GM19099 (cell line): Measurements from ENCODE around the gene ESRRG.

Source experiments
- POLR2A ChIP-seq: IDR thresholded peaks from 3 replicates; pipeline ENCODE4 v1.6.1; 2011; ENCODE audit warnings: low read depth; ENCODE audit not compliant: insufficient read length; ENCODE audit errors: extremely low read depth

Gene ESRRG

DNA sequence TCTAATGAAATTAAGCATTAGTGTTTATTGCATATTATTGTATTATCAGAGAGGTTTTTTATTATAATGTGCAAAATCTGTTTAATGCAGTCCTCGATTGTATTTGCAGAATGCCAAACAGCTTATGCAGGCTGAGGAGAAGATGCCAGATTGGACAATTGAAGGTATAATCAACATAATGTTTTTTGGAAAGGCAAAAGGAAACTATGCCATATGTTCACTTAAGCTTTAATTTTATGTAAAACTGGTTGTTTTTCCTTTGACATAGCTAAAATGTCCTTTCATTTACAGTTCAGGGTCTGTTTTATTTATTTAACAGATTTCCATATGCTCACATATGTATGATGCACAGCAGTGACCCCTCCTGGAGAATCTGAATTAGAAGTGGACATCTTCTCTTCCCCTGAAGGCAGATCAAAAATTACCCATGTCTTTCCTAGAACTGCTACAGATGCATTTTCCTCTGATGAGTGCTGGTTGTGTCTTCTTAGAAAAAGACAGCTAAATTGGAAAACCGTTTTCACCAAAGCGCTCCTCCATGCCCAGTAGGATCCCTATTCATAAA, 156.5 kb downstream of the ESRRG start:
- TF ChIP-seq POLR2A: no peak

DNA sequence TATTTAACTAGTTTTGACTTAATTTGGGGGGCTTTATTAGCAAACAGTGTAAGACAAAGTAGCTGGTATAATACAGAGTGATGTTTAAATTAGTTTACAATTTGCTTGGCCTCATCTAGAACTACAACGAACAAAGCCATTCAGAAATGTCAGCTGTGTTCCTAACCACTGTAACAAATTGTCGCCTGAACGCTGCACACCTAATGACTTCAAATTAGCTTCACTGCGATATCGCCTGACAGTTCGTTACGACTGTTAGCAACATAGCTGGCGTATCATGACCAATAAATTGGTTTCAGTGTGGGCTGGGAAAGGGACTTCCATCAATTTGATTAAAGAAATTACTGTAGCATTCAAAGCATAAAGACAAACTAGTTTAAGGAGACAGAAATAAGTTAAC, 160.1 kb downstream of the ESRRG start:
- TF ChIP-seq POLR2A: no peak

DNA sequence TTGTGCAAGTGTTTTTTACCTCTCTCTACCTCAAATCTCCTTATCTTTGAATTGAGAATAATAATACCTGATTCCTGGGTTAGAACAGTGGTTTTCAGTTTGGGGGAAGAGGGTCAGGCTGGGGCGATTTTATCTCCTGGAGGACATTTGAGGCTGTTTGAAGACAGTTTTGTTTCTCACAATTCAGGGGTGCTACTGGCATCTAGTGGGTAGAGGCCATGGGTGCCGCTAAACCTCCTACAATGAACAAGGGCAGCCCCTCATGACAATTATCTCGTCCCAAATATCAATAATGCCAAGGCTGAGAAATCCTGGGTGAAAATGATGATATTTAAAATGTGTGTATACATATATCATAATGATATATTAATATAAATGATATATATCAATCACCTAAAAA, 160.8 kb downstream of the ESRRG start:
- TF ChIP-seq POLR2A: no peak

- no peak for TF ChIP-seq POLR2A
Observed at GRCh38 chr1:216560527-216560926, 162.7 kb downstream of the ESRRG start.

GRCh38 chr1:216559359-216559758, 163.9 kb downstream of the ESRRG start:
- no peak for TF ChIP-seq POLR2A

DNA sequence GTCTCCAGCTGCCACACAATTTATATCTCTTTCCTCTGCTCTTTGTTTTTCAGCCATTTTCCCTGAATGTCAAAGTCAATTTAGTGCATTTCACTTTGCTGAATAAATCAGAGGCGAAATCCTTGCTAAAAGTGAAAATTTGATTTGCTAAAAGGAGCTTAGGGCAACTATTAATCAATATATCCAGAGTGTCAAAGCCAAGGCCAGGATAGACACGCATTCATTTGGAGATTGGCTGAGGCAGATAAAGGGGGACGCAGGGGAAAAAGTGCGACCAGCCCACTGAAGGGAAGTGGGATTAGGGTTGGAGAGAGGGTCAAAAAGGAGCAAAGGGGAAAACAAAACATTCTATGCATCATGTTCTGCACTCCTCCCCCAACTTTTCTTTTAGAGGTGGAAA, 167.6 kb downstream of the ESRRG start:
- TF ChIP-seq POLR2A: no peak

DNA sequence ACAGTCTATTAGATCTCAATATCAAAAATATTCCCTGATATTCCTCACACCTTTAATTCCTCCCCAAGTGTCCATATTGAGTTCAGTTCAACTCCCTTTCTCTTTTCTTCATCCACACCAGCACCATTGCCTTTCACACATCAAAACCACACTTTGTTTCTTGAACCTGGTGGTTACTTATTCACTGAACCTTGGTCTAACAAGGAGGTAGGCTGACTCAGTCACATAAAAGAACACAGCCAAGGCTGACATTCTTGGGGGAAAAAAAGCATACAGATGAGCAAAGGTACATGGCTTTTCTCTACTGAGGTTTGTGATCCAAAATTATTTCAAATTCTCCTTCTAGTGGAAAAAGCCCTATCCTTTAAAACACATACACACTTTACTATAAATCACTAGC, 168.3 kb downstream of the ESRRG start:
- TF ChIP-seq POLR2A: no peak

DNA sequence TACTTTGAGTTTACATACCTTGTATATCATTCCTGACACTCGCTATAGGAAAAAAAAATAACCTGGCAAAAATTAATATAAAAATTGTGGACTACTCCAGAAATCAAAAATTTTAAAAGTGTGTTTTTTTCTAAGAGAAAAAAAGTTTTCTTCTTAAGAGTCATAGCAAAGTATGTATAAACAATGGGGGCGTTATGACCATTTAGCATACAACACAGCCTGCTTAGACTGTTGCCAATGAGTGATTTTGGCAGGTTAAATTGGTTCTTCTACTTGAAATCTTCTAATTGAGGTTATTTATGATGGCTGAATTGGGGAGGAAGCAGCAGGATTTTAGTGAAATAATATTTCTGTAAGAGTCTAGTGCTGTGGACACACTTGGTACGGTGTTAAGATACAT, 169.5 kb downstream of the ESRRG start:
- no peak for TF ChIP-seq POLR2A

DNA sequence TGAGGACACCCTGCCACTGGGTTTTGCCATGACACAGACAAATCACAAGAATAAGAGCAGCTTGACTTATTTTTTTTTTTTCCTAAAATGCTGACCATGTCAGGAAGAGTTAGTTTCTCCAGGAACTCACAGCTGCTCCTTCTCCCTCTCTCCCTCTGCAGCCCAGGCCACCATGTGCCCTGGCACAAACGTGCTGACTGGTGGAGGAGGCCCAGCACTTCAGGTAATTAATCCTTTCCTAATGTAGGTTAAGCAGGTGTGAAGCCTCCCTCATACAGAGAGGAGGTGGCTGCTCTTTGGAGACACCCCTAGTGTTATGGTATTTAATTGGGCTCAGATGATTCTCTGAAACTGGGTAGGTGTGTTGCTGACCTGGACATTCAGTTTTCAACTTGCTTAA, 170.2 kb downstream of the ESRRG start:
- TF ChIP-seq POLR2A: no peak

GRCh38 chr1:216549796-216550195, 173.4 kb downstream of the ESRRG start:
- no peak for TF ChIP-seq POLR2A

GRCh38 chr1:216542741-216543140, 180.5 kb downstream of the ESRRG start:
- no peak for TF ChIP-seq POLR2A

GRCh38 chr1:216542263-216542662, 181.0 kb downstream of the ESRRG start:
- no peak for TF ChIP-seq POLR2A

DNA sequence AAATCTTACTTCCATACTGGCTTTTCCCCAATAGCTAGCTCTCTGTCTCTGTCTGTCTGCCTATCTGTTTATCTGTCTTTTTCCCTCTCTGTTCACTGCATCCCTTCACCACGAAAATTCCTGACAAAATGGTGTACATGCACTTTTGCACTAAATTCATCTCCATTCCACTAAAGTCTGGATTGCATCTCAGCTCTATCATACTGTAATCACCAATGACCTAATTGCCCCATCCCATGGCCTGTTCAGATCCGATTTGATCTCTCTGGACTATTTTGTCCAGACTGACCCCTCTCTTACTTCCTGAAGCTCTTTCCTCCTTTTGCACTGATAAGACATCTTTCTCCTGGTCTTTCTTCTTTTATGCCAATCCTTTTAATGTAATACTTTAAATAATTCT, 187.5 kb downstream of the ESRRG start:
- no peak for TF ChIP-seq POLR2A

GRCh38 chr1:216535059-216535458, 188.2 kb downstream of the ESRRG start:
- TF ChIP-seq POLR2A: no peak

DNA sequence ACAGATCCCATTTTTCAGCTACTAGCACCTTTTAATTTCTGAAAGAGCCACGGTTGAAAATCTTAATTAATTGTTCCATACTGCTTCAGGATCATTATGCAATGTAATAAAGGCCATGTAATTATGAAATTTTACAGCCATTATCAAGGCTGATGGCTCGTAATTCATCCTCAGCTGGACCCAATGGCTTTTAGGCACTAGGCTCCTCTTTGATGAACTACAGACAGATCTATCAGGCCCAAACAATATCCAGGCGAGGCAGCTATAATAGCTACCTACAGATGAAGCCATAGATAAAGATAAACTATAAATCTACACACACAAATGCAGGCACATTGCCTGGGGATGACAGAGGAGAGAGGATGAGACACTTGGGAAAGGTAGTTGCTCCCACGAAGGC, 189.5 kb downstream of the ESRRG start:
- no peak for TF ChIP-seq POLR2A

- no peak for TF ChIP-seq POLR2A
Observed at GRCh38 chr1:216532251-216532798, 190.9 kb downstream of the ESRRG start.
